ENCODE data around the gene FAM135A. TPM values are rescaled to one million over a fixed set of nuclear protein-coding genes. Genes with fewer than 3 reads are reported as not detected.
"Not testable (repeated sequence)": the region's sequence is repeated elsewhere in the genome, so short reads cannot be mapped to it uniquely, and the experiment has no call there.

Gene FAM135A
- total and polyA plus RNA-seq, 4 donors, result 2.7 to 15.6 (median 5.8) TPM

DNA sequence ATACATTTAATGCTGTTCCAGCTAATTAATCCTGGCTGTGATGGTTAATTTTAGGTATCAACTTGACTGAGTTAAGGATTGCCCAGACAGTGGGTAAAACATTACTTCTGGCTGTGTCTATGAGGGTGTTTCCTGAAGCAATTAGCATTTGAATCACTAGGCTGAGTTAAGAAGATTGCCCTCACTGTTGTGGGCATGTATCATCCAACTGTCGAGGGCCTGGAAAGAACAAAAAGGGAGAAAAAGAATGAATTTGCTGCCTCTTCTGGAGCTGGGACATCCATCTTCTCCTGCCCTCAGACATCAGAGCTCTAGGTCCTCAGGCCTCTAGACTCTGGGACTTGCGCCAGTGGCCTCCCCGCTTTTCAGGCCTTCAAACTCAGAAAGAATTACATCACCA, 187.7 kb downstream of the FAM135A start (continued):
- no peak for TF ChIP-seq ZBTB33 (IDR thresholded peaks at IDR 0.05)
- no peak for TF ChIP-seq NR2F2 (IDR thresholded peaks at IDR 0.05)
- TF ChIP-seq, protein P1, sequence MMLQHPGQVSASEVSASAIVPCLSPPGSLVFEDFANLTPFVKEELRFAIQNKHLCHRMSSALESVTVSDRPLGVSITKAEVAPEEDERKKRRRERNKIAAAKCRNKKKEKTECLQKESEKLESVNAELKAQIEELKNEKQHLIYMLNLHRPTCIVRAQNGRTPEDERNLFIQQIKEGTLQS (IDR thresholded peaks at IDR 0.05), result no peak
- no peak for TF ChIP-seq GABPA (IDR thresholded peaks at IDR 0.05 in 1 of 2, conservative IDR thresholded peaks at IDR 0.05 in 1 of 2)
- TF ChIP-seq RXRA (IDR thresholded peaks at IDR 0.05), result no peak
- no peak for TF ChIP-seq JUND (IDR thresholded peaks at IDR 0.05)
- no peak for TF ChIP-seq FOXA1 (IDR thresholded peaks at IDR 0.05)
- TF ChIP-seq FOXA2 (IDR thresholded peaks at IDR 0.05), result no peak
- no peak for TF ChIP-seq EGR1 (IDR thresholded peaks at IDR 0.05; ENCODE audit: low read depth in 2 of 2)

GRCh38 chr6:70604254-70604653, 190.9 kb downstream of the FAM135A start:
- WGBS, result 94% methylated on average over 6 of the region's 6 CpGs
- DNase-seq (ENCODE audit: low spot score), result no peak

GRCh38 chr6:70607371-70607770, 194.1 kb downstream of the FAM135A start:
- H3K27me3 ChIP-seq (ENCODE audit: control insufficient read depth in 4 of 4, insufficient read depth in 4 of 4, low read length in 3 of 4), result not testable (repeated sequence)

More at GRCh38 chr6:70604254-70604653, 190.9 kb downstream of the FAM135A start:
- Histone ChIP-seq H3K4me3 (ENCODE audit: low read depth in 1 of 3, low read length in 3 of 3) (no peak overlapping the region), H3K27ac (ENCODE audit: low read depth in 1 of 2, low read length in 2 of 2) (no peak overlapping the region), H3K9me3 (ENCODE audit: control insufficient read depth in 4 of 4, low read length in 3 of 4) (peaks cover 0 to 2% (median under 1%) of the 10 kb centered on the region in 4 donors), H3K9ac (ENCODE audit: low read depth in 1 of 2, low read length in 2 of 2) (no peak overlapping the region), H3K36me3 (ENCODE audit: control insufficient read depth in 4 of 4, insufficient read depth in 3 of 4, low read depth in 1 of 4, low read length in 3 of 4) (no peaks in the 10 kb centered on the region), H3K27me3 (ENCODE audit: control insufficient read depth in 4 of 4, insufficient read depth in 4 of 4, low read length in 3 of 4) (no peaks in the 10 kb centered on the region), H3K4me1 (ENCODE audit: control insufficient read depth in 4 of 4, insufficient read depth in 4 of 4, low read length in 3 of 4) (no peaks in the 10 kb centered on the region)
- no peak for TF ChIP-seq JUND (IDR thresholded peaks at IDR 0.05)
- no peak for TF ChIP-seq HNF4A (conservative IDR thresholded peaks at IDR 0.05)
- no peak for TF ChIP-seq SP1 (IDR thresholded peaks at IDR 0.05)
- no peak for TF ChIP-seq EGR1 (IDR thresholded peaks at IDR 0.05; ENCODE audit: low read depth in 2 of 2)
- TF ChIP-seq ZBTB33 (IDR thresholded peaks at IDR 0.05), result no peak
- TF ChIP-seq RXRA (IDR thresholded peaks at IDR 0.05), result no peak
- TF ChIP-seq GABPA (IDR thresholded peaks at IDR 0.05 in 1 of 2, conservative IDR thresholded peaks at IDR 0.05 in 1 of 2), result no peak
- TF ChIP-seq, protein P2, sequence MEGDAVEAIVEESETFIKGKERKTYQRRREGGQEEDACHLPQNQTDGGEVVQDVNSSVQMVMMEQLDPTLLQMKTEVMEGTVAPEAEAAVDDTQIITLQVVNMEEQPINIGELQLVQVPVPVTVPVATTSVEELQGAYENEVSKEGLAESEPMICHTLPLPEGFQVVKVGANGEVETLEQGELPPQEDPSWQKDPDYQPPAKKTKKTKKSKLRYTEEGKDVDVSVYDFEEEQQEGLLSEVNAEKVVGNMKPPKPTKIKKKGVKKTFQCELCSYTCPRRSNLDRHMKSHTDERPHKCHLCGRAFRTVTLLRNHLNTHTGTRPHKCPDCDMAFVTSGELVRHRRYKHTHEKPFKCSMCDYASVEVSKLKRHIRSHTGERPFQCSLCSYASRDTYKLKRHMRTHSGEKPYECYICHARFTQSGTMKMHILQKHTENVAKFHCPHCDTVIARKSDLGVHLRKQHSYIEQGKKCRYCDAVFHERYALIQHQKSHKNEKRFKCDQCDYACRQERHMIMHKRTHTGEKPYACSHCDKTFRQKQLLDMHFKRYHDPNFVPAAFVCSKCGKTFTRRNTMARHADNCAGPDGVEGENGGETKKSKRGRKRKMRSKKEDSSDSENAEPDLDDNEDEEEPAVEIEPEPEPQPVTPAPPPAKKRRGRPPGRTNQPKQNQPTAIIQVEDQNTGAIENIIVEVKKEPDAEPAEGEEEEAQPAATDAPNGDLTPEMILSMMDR (IDR thresholded peaks at IDR 0.05; ENCODE audit: low read depth, low read length, missing input control), result no peak
- no peak for TF ChIP-seq FOXA2 (IDR thresholded peaks at IDR 0.05)
- TF ChIP-seq, protein P1 (IDR thresholded peaks at IDR 0.05), result no peak
- no peak for TF ChIP-seq FOXA1 (IDR thresholded peaks at IDR 0.05)
- TF ChIP-seq HNF4G (IDR thresholded peaks at IDR 0.05), result no peak
- no peak for TF ChIP-seq TAF1 (conservative IDR thresholded peaks at IDR 0.05)
- TF ChIP-seq, protein P3, sequence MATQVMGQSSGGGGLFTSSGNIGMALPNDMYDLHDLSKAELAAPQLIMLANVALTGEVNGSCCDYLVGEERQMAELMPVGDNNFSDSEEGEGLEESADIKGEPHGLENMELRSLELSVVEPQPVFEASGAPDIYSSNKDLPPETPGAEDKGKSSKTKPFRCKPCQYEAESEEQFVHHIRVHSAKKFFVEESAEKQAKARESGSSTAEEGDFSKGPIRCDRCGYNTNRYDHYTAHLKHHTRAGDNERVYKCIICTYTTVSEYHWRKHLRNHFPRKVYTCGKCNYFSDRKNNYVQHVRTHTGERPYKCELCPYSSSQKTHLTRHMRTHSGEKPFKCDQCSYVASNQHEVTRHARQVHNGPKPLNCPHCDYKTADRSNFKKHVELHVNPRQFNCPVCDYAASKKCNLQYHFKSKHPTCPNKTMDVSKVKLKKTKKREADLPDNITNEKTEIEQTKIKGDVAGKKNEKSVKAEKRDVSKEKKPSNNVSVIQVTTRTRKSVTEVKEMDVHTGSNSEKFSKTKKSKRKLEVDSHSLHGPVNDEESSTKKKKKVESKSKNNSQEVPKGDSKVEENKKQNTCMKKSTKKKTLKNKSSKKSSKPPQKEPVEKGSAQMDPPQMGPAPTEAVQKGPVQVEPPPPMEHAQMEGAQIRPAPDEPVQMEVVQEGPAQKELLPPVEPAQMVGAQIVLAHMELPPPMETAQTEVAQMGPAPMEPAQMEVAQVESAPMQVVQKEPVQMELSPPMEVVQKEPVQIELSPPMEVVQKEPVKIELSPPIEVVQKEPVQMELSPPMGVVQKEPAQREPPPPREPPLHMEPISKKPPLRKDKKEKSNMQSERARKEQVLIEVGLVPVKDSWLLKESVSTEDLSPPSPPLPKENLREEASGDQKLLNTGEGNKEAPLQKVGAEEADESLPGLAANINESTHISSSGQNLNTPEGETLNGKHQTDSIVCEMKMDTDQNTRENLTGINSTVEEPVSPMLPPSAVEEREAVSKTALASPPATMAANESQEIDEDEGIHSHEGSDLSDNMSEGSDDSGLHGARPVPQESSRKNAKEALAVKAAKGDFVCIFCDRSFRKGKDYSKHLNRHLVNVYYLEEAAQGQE (IDR thresholded peaks at IDR 0.05), result no peak

GRCh38 chr6:70609181-70609580, 195.9 kb downstream of the FAM135A start:
- not testable (repeated sequence) for H3K4me3 ChIP-seq (ENCODE audit: low read depth in 1 of 3, low read length in 3 of 3); H3K27ac ChIP-seq (ENCODE audit: low read depth in 1 of 2, low read length in 2 of 2); DNase-seq (ENCODE audit: low spot score); H3K4me1 ChIP-seq (ENCODE audit: control insufficient read depth in 4 of 4, insufficient read depth in 4 of 4, low read length in 3 of 4); H3K9me3 ChIP-seq (ENCODE audit: control insufficient read depth in 4 of 4, low read length in 3 of 4); H3K36me3 ChIP-seq (ENCODE audit: control insufficient read depth in 4 of 4, insufficient read depth in 3 of 4, low read depth in 1 of 4, low read length in 3 of 4); H3K9ac ChIP-seq (ENCODE audit: low read depth in 1 of 2, low read length in 2 of 2); H3K27me3 ChIP-seq (ENCODE audit: control insufficient read depth in 4 of 4, insufficient read depth in 4 of 4, low read length in 3 of 4)
- WGBS, result 83% methylated on average over 13 of the region's 13 CpGs

More at GRCh38 chr6:70607371-70607770, 194.1 kb downstream of the FAM135A start:
- H3K9me3 ChIP-seq (ENCODE audit: control insufficient read depth in 4 of 4, low read length in 3 of 4); H3K27ac ChIP-seq (ENCODE audit: low read depth in 1 of 2, low read length in 2 of 2); H3K4me1 ChIP-seq (ENCODE audit: control insufficient read depth in 4 of 4, insufficient read depth in 4 of 4, low read length in 3 of 4); H3K9ac ChIP-seq (ENCODE audit: low read depth in 1 of 2, low read length in 2 of 2); H3K4me3 ChIP-seq (ENCODE audit: low read depth in 1 of 3, low read length in 3 of 3); DNase-seq (ENCODE audit: low spot score); H3K36me3 ChIP-seq (ENCODE audit: control insufficient read depth in 4 of 4, insufficient read depth in 3 of 4, low read depth in 1 of 4, low read length in 3 of 4): not testable (repeated sequence)
- WGBS, result 60% methylated on average over 2 of the region's 2 CpGs

Measured in liver (tissue), 9 donors.